ENCODE measurements around the gene PHF19. TPM values are rescaled to one million over a fixed set of nuclear protein-coding genes. Genes with fewer than 3 reads are reported as not detected.

The PHF19 gene
- total and polyA plus RNA-seq, 2 of the 8 experiments (the other 6 are each of a cell fraction or from before 2014, with no cell fraction given): 28.2 to 31.8 TPM

DNA sequence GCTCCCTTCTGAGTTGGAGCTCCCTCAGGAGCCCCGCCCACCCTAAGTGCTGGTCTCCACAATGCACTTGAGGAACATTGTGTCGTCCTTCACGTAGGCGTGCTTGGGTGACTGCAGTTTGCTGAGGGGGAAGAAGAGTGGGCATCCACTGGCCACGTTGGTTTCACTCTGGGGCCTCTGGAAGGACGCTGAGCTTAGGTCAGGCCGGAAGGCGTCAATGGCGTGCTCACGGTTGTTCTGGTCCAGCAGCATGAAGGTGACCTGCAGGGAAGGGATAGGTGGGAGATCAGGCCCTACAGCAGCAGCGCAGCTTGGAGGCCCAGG, 28.0 kb upstream of the PHF19 start (continued):
- no peak for TF ChIP-seq MAFK (IDR thresholded peaks at IDR 0.05; ENCODE audit: low read depth, low read length)
- TF ChIP-seq, protein P1, sequence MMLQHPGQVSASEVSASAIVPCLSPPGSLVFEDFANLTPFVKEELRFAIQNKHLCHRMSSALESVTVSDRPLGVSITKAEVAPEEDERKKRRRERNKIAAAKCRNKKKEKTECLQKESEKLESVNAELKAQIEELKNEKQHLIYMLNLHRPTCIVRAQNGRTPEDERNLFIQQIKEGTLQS (IDR thresholded peaks at IDR 0.05; ENCODE audit: insufficient read depth, low read depth, low read length): no peak
- TF ChIP-seq, protein P2, sequence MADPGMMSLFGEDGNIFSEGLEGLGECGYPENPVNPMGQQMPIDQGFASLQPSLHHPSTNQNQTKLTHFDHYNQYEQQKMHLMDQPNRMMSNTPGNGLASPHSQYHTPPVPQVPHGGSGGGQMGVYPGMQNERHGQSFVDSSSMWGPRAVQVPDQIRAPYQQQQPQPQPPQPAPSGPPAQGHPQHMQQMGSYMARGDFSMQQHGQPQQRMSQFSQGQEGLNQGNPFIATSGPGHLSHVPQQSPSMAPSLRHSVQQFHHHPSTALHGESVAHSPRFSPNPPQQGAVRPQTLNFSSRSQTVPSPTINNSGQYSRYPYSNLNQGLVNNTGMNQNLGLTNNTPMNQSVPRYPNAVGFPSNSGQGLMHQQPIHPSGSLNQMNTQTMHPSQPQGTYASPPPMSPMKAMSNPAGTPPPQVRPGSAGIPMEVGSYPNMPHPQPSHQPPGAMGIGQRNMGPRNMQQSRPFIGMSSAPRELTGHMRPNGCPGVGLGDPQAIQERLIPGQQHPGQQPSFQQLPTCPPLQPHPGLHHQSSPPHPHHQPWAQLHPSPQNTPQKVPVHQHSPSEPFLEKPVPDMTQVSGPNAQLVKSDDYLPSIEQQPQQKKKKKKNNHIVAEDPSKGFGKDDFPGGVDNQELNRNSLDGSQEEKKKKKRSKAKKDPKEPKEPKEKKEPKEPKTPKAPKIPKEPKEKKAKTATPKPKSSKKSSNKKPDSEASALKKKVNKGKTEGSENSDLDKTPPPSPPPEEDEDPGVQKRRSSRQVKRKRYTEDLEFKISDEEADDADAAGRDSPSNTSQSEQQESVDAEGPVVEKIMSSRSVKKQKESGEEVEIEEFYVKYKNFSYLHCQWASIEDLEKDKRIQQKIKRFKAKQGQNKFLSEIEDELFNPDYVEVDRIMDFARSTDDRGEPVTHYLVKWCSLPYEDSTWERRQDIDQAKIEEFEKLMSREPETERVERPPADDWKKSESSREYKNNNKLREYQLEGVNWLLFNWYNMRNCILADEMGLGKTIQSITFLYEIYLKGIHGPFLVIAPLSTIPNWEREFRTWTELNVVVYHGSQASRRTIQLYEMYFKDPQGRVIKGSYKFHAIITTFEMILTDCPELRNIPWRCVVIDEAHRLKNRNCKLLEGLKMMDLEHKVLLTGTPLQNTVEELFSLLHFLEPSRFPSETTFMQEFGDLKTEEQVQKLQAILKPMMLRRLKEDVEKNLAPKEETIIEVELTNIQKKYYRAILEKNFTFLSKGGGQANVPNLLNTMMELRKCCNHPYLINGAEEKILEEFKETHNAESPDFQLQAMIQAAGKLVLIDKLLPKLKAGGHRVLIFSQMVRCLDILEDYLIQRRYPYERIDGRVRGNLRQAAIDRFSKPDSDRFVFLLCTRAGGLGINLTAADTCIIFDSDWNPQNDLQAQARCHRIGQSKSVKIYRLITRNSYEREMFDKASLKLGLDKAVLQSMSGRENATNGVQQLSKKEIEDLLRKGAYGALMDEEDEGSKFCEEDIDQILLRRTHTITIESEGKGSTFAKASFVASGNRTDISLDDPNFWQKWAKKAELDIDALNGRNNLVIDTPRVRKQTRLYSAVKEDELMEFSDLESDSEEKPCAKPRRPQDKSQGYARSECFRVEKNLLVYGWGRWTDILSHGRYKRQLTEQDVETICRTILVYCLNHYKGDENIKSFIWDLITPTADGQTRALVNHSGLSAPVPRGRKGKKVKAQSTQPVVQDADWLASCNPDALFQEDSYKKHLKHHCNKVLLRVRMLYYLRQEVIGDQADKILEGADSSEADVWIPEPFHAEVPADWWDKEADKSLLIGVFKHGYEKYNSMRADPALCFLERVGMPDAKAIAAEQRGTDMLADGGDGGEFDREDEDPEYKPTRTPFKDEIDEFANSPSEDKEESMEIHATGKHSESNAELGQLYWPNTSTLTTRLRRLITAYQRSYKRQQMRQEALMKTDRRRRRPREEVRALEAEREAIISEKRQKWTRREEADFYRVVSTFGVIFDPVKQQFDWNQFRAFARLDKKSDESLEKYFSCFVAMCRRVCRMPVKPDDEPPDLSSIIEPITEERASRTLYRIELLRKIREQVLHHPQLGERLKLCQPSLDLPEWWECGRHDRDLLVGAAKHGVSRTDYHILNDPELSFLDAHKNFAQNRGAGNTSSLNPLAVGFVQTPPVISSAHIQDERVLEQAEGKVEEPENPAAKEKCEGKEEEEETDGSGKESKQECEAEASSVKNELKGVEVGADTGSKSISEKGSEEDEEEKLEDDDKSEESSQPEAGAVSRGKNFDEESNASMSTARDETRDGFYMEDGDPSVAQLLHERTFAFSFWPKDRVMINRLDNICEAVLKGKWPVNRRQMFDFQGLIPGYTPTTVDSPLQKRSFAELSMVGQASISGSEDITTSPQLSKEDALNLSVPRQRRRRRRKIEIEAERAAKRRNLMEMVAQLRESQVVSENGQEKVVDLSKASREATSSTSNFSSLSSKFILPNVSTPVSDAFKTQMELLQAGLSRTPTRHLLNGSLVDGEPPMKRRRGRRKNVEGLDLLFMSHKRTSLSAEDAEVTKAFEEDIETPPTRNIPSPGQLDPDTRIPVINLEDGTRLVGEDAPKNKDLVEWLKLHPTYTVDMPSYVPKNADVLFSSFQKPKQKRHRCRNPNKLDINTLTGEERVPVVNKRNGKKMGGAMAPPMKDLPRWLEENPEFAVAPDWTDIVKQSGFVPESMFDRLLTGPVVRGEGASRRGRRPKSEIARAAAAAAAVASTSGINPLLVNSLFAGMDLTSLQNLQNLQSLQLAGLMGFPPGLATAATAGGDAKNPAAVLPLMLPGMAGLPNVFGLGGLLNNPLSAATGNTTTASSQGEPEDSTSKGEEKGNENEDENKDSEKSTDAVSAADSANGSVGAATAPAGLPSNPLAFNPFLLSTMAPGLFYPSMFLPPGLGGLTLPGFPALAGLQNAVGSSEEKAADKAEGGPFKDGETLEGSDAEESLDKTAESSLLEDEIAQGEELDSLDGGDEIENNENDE (IDR thresholded peaks at IDR 0.05; ENCODE audit: insufficient replicate concordance, low read length): no peak
